Measurements from ENCODE around the gene CFAP46.
"Not testable (repeated sequence)": the region's sequence is repeated elsewhere in the genome, so short reads cannot be mapped to it uniquely, and the experiment has no call there.

Gene CFAP46

DNA sequence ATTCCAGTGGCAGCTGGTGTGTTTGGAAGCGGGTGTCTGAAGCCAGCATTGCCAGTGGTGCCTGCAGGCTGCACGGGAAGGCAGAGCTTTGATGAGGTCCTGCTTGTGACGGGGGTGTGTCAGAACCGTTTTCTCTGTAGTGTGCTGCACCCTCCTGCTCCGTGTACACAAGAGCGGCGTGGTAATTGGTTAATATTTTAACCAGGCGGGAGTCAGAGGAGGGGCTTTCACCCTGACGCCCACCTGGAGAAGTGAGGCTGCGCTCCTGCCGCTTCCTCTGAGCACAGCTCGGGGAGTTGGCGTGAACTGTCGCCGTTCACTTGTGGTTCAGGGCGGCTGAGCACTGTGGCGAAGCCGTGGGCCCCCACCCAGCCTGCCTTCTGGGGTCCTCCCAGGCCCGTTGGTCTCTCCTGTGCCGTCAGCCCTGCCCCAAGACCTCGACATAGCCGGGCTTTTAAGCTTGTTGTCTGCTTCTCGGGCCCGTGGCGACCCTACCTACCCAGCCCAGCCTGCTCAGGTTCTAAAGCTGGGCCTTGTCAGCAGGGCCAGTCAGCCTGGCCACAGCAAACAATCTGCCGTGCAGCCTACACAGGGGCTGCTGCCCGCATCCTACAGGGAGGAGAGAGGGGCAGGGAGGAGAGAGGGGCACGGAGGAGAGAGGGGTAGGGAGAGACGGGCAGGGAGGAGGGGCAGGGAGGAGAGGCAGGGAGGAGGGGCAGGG is 168.0 kb downstream of the CFAP46 start:
- Histone ChIP-seq H3K27ac (peak overlapping the region; percentile 73), H3K4me2 (peak overlapping the region; percentile 83), H4K20me1 (peaks cover 29% of the 10 kb centered on the region; the same call in 1 of the 2 replicates), H3K9ac (peak overlapping the region; percentile 68), H3K36me3 (peaks cover 14% of the 10 kb centered on the region), H3K4me3 (peak overlapping the region; percentile 36; the same call in 1 of the 2 replicates), H3K9me3 (peaks cover 7% of the 10 kb centered on the region; the same call in 1 of the 2 replicates), H3K27me3 (no peaks in the 10 kb centered on the region), H3K4me1 (peaks cover 55% of the 10 kb centered on the region)
- TF ChIP-seq Cebpa-rat (IDR thresholded peaks at IDR 0.05) = no peak

GRCh38 chr10:132772816-132773215 is 169.6 kb downstream of the CFAP46 start:
- Histone ChIP-seq H4K20me1 (peaks cover 19% of the 10 kb centered on the region; the same call in 1 of the 2 replicates), H3K9me3 (peaks cover 20% of the 10 kb centered on the region), H3K36me3 (peaks cover 29% of the 10 kb centered on the region), H3K4me1 (peaks cover 40% of the 10 kb centered on the region)
- H3K4me2 ChIP-seq, H3K4me3 ChIP-seq, H3K9ac ChIP-seq, H3K27ac ChIP-seq, H3K27me3 ChIP-seq: not testable (repeated sequence)

- peaks cover 29% of the 10 kb centered on the region for H3K36me3 ChIP-seq
- no peak for TF ChIP-seq Cebpa-rat (IDR thresholded peaks at IDR 0.05)
- peaks cover 20% of the 10 kb centered on the region for H3K9me3 ChIP-seq
- H3K4me2 ChIP-seq = no peak overlapping the region
- H3K4me3 ChIP-seq = no peak overlapping the region
- peaks cover 22% of the 10 kb centered on the region for H3K4me1 ChIP-seq
- H3K27ac ChIP-seq = no peak overlapping the region
- no peaks in the 10 kb centered on the region for H3K27me3 ChIP-seq
- no peak overlapping the region for H3K9ac ChIP-seq
- peaks cover 10% of the 10 kb centered on the region for H4K20me1 ChIP-seq
These were observed 172.0 kb downstream of the CFAP46 start for GRCh38 chr10:132770061-132771021.

GRCh38 chr10:132768346-132769248 is 173.8 kb downstream of the CFAP46 start:
- no peak overlapping the region for H3K4me2 ChIP-seq
- no peak overlapping the region for H3K9ac ChIP-seq
- TF ChIP-seq Cebpa-rat (IDR thresholded peaks at IDR 0.05) = no peak
- H3K27ac ChIP-seq = no peak overlapping the region
- H4K20me1 ChIP-seq = peaks cover 13% of the 10 kb centered on the region
- peaks cover 13% of the 10 kb centered on the region for H3K4me1 ChIP-seq
- H3K27me3 ChIP-seq = no peaks in the 10 kb centered on the region
- peaks cover 29% of the 10 kb centered on the region for H3K36me3 ChIP-seq
- H3K4me3 ChIP-seq = no peak overlapping the region
- H3K9me3 ChIP-seq = peaks cover 20% of the 10 kb centered on the region

- Histone ChIP-seq H3K27ac (no peak overlapping the region), H3K9ac (no peak overlapping the region), H3K4me3 (no peak overlapping the region), H3K4me1 (peaks cover 12% of the 10 kb centered on the region; the same call in 1 of the 2 replicates), H3K27me3 (no peaks in the 10 kb centered on the region), H3K9me3 (peaks cover 16% of the 10 kb centered on the region), H3K4me2 (no peak overlapping the region), H3K36me3 (peaks cover 29% of the 10 kb centered on the region), H4K20me1 (peaks cover 13% of the 10 kb centered on the region)
- no peak for TF ChIP-seq Cebpa-rat (IDR thresholded peaks at IDR 0.05)
These were observed 176.1 kb downstream of the CFAP46 start for GRCh38 chr10:132766291-132766690.

DNA sequence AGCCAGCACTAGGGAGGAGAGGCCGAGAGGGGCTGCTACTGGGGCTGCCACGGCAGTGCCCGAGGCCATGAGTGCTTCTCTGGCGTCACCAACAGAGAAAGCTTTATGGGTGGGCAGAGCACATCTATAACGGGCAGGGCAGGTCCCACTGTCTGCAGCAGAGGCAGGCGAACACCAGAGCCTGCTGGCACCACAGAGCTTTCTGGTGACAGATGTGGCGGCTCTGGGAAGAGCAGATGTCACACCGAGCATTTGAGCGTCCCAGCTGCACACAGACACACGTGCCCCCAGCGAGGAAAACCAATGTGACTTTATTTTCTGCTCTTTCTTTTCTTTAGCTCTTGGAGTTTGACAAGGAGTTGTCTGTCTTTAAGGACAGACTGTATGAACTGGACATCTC is 176.9 kb downstream of the CFAP46 start:
- Histone ChIP-seq H3K27ac (no peak overlapping the region), H3K4me1 (peaks cover 12% of the 10 kb centered on the region; the same call in 1 of the 2 replicates), H3K9me3 (peaks cover 16% of the 10 kb centered on the region), H3K36me3 (peaks cover 29% of the 10 kb centered on the region), H3K4me2 (peak overlapping the region; percentile 42), H4K20me1 (peaks cover 13% of the 10 kb centered on the region), H3K4me3 (no peak overlapping the region), H3K9ac (no peak overlapping the region), H3K27me3 (no peaks in the 10 kb centered on the region)
- TF ChIP-seq Cebpa-rat (IDR thresholded peaks at IDR 0.05) = no peak

DNA sequence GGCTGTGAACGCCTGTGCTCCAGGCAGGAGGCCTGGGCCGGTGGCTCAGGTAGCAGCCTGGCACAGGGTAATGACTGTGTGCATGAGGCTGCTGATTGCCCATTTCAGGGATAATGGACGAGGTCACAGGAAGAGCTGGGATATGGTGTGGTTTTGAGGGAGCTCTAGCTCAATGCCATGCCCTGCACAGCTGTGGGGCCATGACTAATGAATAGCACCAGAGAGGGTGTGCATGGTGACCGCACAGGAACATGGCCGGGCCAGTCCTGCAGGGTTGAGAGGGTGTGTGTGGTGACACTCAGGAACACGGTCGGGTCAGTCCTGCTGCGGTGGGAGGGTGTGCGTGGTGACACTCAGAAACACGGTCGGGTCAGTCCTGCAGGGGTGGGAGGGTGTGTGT is 178.3 kb downstream of the CFAP46 start:
- H3K9ac ChIP-seq = no peak overlapping the region
- no peak overlapping the region for H3K27ac ChIP-seq
- peaks cover 30% of the 10 kb centered on the region for H3K36me3 ChIP-seq
- no peak overlapping the region for H3K4me2 ChIP-seq
- TF ChIP-seq Cebpa-rat (IDR thresholded peaks at IDR 0.05) = no peak
- H3K4me3 ChIP-seq = no peak overlapping the region
- peaks cover 13% of the 10 kb centered on the region for H4K20me1 ChIP-seq
- H3K27me3 ChIP-seq = no peaks in the 10 kb centered on the region
- peaks cover 12% of the 10 kb centered on the region; the same call in 1 of the 2 replicates for H3K4me1 ChIP-seq
- peaks cover 11% of the 10 kb centered on the region for H3K9me3 ChIP-seq

DNA sequence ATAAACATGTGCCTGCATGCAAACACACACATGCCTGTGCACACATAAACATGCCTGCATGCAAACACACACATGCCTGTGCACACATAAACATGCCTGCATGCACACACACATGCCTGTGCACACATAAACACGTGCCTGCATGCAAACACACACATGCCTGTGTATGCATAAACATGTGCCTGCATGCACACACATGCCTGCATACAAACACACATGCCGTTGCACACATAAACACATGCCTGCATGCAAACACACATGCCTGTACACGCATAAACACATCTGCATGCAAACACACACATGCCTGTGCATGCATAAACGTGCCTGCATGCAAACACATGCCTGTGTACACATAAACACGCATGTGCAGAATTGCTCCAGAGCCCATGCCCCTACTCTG is 178.8 kb downstream of the CFAP46 start:
- Histone ChIP-seq H3K4me2 (no peak overlapping the region), H3K27me3 (no peaks in the 10 kb centered on the region), H3K27ac (no peak overlapping the region), H3K36me3 (peaks cover 30% of the 10 kb centered on the region), H3K9ac (no peak overlapping the region), H3K4me3 (no peak overlapping the region), H4K20me1 (peaks cover 13% of the 10 kb centered on the region), H3K4me1 (peaks cover 12% of the 10 kb centered on the region; the same call in 1 of the 2 replicates), H3K9me3 (peaks cover 5% of the 10 kb centered on the region)
- TF ChIP-seq Cebpa-rat (IDR thresholded peaks at IDR 0.05) = no peak

DNA sequence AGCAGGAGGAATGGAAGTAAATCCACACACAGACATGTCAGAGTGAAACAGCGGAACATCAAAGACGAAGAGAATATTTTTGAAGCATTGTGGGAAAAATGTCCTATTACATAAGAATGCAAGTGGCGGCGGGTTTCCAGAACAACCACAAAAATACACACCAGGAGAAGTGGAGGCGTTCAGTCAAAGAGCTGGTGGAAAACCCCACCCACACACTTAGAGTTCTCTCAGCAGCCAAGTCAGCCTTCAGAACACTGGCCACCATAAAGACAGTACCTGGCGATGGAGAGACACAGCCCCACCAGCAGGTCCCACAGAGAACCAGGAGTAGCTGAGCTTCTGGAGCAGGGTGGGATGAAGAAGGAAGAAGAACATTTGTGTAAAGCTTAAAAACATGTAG is 180.1 kb downstream of the CFAP46 start:
- Histone ChIP-seq H3K27ac (no peak overlapping the region), H3K27me3 (no peaks in the 10 kb centered on the region), H3K4me1 (peaks cover 12% of the 10 kb centered on the region; the same call in 1 of the 2 replicates), H3K36me3 (peaks cover 26% of the 10 kb centered on the region; the same call in 1 of the 2 replicates), H3K4me2 (no peak overlapping the region), H4K20me1 (peaks cover 13% of the 10 kb centered on the region), H3K9me3 (no peaks in the 10 kb centered on the region), H3K4me3 (no peak overlapping the region), H3K9ac (no peak overlapping the region)
- TF ChIP-seq Cebpa-rat (IDR thresholded peaks at IDR 0.05) = no peak
